Left lung (tissue), 14 donors: Measurements from ENCODE around the gene IL3. TPM values are rescaled to one million over a fixed set of nuclear protein-coding genes. Genes with fewer than 3 reads are reported as not detected.

ENCODE experiments used
- ATAC-seq: fragments of 200-7000 bp; cut with Tn5 transposase; one replicate; pipeline ENCODE4 v1.9.1; 2020; ENCODE audit warnings: moderate library complexity
- DNase-seq, 4 donors: peaks; one replicate each; pipeline ENCODE4 v3.0.0-alpha.2; 2013 to 2020
- H3K27ac ChIP-seq, 2 donors: fragments of 200-600 bp; sonication (generic) in 1 of 2; one replicate each; pipeline versions ENCODE4 v1.5.0 to v1.8.0; 2020 to 2021
- H3K27me3 ChIP-seq, 2 donors: fragments of 200-600 bp; sonication (generic) in 1 of 2; one replicate each; pipeline versions ENCODE4 v1.5.0 to v1.8.0; 2020 to 2021
- H3K36me3 ChIP-seq, 2 donors: fragments of 200-600 bp; sonication (generic) in 1 of 2; one replicate each; pipeline versions ENCODE4 v1.5.0 to v1.8.0; 2020 to 2021
- H3K4me1 ChIP-seq, 2 donors: fragments of 200-600 bp; one replicate each; pipeline ENCODE4 v1.8.0; 2021
- H3K4me3 ChIP-seq, 2 donors: fragments of 200-600 bp; sonication (generic) in 1 of 2; one replicate each; pipeline versions ENCODE4 v1.5.0 to v1.8.0; 2020 to 2021; ENCODE audit warnings: mild to moderate bottlenecking in 1 of 2
- H3K9me3 ChIP-seq, 2 donors: fragments of 200-600 bp; sonication (generic) in 1 of 2; one replicate each; pipeline versions ENCODE4 v1.5.0 to v1.8.0; 2020 to 2021
- intact Hi-C, 2 donors: fragments of 100-400 bp; cut with DNase I; formaldehyde crosslinking; loops; one replicate each; pipeline versions ENCODE4 v1.11.2 to v1.14.2; 2022
- long read RNA-seq, 12 donors: library from polyadenylated mRNA in 2 of 12; unstranded in 2 of 12; transcript quantifications; one replicate each; pipeline ENCODE4 v2.0.0 and lab custom pipeline, GENCODE V29; 2019 to 2026
- polyA plus RNA-seq, 6 donors: library from polyadenylated mRNA; unstranded; fragments of 120-200 nt; gene quantifications; one replicate each; pipeline ENCODE4 v1.2.1, GENCODE V29; 2013; ENCODE audit not compliant: insufficient read length in 6 of 6
- total RNA-seq, 2 donors: library from RNA; stranded (reverse); fragmentation: NEBNext Ultra II Directional; extraction: Animal tissue kit (Norgen Biotek cat#: 25700); gene quantifications; one replicate each; pipeline ENCODE4 v1.2.1, GENCODE V29; 2021
- TF ChIP-seq, protein P1 (sequence below), 2 donors: fragments of 200-600 bp; sonication (generic) in 1 of 2; IDR thresholded peaks; one replicate each; pipeline versions ENCODE4 v1.5.0 to v1.8.0; 2021; ENCODE audit warnings: antibody characterized with exemption in 2 of 2
- donor health status: DM: no; HTN: yes; CAD: no.
- donor health status: DM: no; HTN: no; CAD: no.

Gene IL3, protein sequence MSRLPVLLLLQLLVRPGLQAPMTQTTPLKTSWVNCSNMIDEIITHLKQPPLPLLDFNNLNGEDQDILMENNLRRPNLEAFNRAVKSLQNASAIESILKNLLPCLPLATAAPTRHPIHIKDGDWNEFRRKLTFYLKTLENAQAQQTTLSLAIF
- not detected for total RNA-seq
- not detected for polyA plus RNA-seq
- long read RNA-seq, donor 1: 0 reads
- long read RNA-seq, donor 2: 0 reads
- long read RNA-seq, donor 3: 0 reads
- long read RNA-seq, donor 4: 0 reads
- long read RNA-seq, donor 5: 0 reads
- long read RNA-seq, donor 6: 0 reads
- long read RNA-seq, donor 7: 0 reads
- long read RNA-seq, donor 8: 0 reads
- long read RNA-seq, donor 9: 0 reads
- long read RNA-seq, donor 10: 0 reads
- long read RNA-seq, donor 11: 0 reads
- long read RNA-seq, donor 12: 0 reads

DNA sequence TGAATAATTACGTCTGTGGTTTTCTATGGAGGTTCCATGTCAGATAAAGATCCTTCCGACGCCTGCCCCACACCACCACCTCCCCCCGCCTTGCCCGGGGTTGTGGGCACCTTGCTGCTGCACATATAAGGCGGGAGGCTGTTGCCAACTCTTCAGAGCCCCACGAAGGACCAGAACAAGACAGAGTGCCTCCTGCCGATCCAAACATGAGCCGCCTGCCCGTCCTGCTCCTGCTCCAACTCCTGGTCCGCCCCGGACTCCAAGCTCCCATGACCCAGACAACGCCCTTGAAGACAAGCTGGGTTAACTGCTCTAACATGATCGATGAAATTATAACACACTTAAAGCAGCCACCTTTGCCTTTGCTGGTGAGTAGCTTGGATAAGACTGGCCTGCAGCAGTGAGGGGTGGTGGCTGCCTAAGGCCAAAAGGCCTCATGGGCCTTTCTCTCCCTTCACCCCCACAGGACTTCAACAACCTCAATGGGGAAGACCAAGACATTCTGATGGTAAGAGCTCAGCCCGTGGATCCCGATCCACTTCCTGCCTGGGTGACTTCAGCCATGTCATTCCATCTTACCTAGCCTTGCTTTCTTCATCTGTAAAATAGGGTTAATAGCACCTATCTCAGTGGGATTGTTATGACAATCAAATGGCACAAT is at the start of gene IL3:
TSS of gene IL3 (plus strand) at position 155 of the 661 bp plus-strand sequence. CDS start at position 207, 52 bp downstream.
- intact Hi-C loops: no loop called here
- TF ChIP-seq, protein P1, sequence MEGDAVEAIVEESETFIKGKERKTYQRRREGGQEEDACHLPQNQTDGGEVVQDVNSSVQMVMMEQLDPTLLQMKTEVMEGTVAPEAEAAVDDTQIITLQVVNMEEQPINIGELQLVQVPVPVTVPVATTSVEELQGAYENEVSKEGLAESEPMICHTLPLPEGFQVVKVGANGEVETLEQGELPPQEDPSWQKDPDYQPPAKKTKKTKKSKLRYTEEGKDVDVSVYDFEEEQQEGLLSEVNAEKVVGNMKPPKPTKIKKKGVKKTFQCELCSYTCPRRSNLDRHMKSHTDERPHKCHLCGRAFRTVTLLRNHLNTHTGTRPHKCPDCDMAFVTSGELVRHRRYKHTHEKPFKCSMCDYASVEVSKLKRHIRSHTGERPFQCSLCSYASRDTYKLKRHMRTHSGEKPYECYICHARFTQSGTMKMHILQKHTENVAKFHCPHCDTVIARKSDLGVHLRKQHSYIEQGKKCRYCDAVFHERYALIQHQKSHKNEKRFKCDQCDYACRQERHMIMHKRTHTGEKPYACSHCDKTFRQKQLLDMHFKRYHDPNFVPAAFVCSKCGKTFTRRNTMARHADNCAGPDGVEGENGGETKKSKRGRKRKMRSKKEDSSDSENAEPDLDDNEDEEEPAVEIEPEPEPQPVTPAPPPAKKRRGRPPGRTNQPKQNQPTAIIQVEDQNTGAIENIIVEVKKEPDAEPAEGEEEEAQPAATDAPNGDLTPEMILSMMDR (IDR thresholded peaks at IDR 0.05): no peak
- DNase-seq (peak in 2 of 4 donors; percentile 21 to 55), ATAC-seq (no peak)
- no peak within 1 kb of the TSS for H3K27ac ChIP-seq
- H3K4me1 ChIP-seq: no peaks in the 10 kb centered on the region
- H3K9me3 ChIP-seq: no peaks in the 10 kb centered on the region
- no peak within 1 kb of the TSS for H3K4me3 ChIP-seq
- H3K36me3 ChIP-seq: no peaks in the 10 kb centered on the region
- H3K27me3 ChIP-seq: no peaks in the 10 kb centered on the region

DNA sequence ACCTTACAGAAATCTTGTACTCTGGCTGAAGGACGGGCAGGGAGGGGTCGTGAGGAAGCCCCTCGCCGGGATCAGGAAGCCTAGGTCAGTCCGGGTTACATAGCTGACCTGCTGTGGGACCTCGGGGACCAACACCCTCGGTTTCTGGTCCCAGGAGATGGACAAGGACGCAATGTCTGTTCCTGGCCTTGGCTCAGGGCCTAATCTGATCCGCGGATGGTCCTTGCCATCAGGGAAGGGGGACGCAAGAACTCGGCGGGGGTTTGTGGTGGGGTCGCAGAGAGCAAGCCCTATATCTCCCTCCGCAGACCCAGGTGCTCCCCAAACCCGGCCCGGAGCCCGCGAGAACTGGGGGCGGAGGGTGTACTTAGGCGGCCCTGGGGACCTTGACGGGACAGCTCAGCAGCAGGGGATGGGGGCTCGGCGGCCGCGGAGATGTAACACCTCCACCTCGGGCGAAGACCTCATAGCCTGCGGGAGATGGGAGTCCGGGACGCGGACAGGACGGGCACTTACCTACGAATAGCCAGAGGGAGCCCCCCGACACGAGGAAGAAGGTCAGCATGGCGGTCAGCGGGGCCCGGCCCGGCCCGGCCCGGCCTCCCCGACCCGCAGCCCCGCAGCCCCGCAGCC is 49.4 kb upstream of the IL3 start:
- intact Hi-C loops: no loop called here
- Histone ChIP-seq H3K4me1 (peaks cover 0 to 12% of the 10 kb centered on the region in 2 donors), H3K9me3 (no peaks in the 10 kb centered on the region), H3K4me3 (peak overlapping the region; percentile 38 to 45), H3K27ac (no peak overlapping the region), H3K36me3 (no peaks in the 10 kb centered on the region), H3K27me3 (peaks cover 10 to 79% of the 10 kb centered on the region in 2 donors)
- DNase-seq: no peak
- TF ChIP-seq, protein P1 (IDR thresholded peaks at IDR 0.05): no peak
- no peak for ATAC-seq

DNA sequence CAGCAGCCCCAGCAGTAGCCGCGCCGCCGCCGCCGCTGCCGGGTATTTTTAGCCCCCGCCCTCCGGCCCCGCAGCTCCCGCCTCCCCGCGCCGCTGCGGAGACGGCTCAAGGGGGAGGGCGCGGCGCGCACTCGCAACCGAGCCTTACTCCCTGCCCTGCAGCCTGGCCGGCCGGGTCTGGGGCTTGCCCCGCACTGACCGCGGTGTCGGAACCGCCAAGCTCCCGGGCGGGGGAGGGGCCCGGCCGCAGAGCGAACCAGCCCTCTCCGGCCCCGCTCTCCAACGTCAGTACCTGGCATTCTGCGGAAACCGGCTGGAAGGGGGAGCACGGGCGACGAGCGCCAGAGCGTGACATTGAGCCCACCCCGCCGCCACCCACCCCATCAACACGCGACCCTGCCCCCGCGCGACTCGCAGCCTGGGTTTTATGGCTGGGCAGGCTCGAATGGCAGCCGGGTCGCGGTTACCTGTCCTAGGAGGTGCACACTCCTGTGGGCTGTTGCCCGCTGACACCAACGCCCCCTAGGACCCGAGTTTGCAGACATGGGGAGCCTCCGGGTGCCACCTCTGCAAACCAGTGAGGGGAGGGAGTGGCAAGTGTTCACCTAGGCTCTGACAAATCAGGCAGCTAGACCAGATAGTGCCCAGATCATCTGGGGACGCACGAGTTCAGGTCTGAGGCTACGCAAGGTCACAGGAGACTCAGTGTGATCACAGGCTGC is 48.7 kb upstream of the IL3 start, which contains the start of gene ACSL6:
TSS of gene ACSL6 (minus strand) at position 37 of the 722 bp plus-strand sequence. CDS start 105 bp downstream, outside the sequence.
- intact Hi-C loops: no loop called here
- peak within 1 kb of the TSS; percentile 38 to 45 for H3K4me3 ChIP-seq
- peak; percentile 64 for ATAC-seq
- no peaks in the 10 kb centered on the region for H3K36me3 ChIP-seq
- TF ChIP-seq, protein P1 (IDR thresholded peaks at IDR 0.05): no peak
- H3K4me1 ChIP-seq: peaks cover 0 to 12% of the 10 kb centered on the region in 2 donors
- DNase-seq: peak in 1 of 4 donors; percentile 86
- H3K27me3 ChIP-seq: peaks cover 10 to 85% of the 10 kb centered on the region in 2 donors
- H3K9me3 ChIP-seq: no peaks in the 10 kb centered on the region
- no peak within 1 kb of the TSS for H3K27ac ChIP-seq

DNA sequence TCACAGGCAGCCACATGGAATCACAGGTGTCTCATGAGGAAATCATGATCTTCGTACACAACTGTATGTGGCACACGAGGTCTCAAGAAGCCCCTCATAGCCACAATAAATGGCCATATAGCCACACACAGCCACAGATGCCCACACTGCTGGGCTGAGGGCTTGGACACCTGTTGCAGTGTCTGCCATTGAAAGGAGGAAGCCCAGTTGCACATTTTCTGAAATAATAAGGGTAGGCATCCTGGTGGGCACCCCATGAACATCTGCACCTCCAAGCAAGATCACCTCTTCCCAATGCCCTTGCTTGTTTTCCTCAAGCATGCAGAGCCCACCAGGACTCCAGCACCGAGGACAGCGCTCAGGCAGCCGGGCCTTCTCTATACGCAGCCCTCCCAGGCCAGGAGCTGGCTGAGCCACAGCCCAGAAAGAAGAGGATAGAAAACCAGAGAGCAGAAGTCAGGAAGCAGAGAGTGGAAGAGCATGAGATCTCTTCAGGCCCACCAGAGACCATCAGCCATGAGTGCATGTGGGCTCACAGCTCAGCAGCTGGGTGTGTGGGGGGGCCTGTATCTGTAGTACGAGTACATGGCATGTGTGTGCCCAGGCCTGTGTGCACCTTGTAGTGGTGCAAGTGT is 48.0 kb upstream of the IL3 start:
- Histone ChIP-seq H3K27ac (no peak overlapping the region), H3K4me1 (peaks cover 0 to 12% of the 10 kb centered on the region in 2 donors), H3K36me3 (no peaks in the 10 kb centered on the region), H3K9me3 (no peaks in the 10 kb centered on the region), H3K4me3 (peak overlapping the region in 1 of 2 donors; percentile 45), H3K27me3 (peaks cover 10 to 91% of the 10 kb centered on the region in 2 donors)
- intact Hi-C loops: no loop called here
- ATAC-seq (peak; percentile 59), DNase-seq (peak in 3 of 4 donors; percentile 51 to 83 (median 76))
- TF ChIP-seq, protein P1 (IDR thresholded peaks at IDR 0.05): no peak
